SK-N-SH (cell line): ENCODE measurements around the gene HSPA1A. TPM values are rescaled to one million over a fixed set of nuclear protein-coding genes. Genes with fewer than 3 reads are reported as not detected.

Source experiments
- CTCF ChIA-PET: fragments of 300-600, 350-600 bp; formaldehyde crosslinking; extraction: SDS; loops from one replicate; lab custom pipeline; 2021; lab: Yijun Ruan, JAX
- POLR2A ChIA-PET: fragments of 350-600 bp; sonication (Branson Sonifier 250); formaldehyde crosslinking; extraction: SDS; loops from one replicate; lab custom pipeline; 2020; ENCODE audit warnings: antibody characterized with exemption, inconsistent platforms; lab: Yijun Ruan, JAX
- DNase-seq: peaks from one replicate; pipeline ENCODE4 v3.0.0; 2012
- H2AFZ ChIP-seq: fragments of 200-600 bp; sonication (generic); 2 replicates; pipeline ENCODE4 v1.8.1; 2016; ENCODE audit warnings: antibody characterized with exemption, mild to moderate bottlenecking, low read depth
- H3F3A ChIP-seq: fragments of 200-600 bp; sonication (generic); replicated peaks from 2 replicates; pipeline ENCODE3; 2016; ENCODE audit warnings: antibody characterized with exemption, mild to moderate bottlenecking; ENCODE audit not compliant: insufficient read depth
- H3K27ac ChIP-seq, 2 experiments: fragments of 200-500 bp in 1 of 2; fragments of 200-600 bp in 1 of 2; sonication (Bioruptor generic) in 1 of 2; sonication (generic), shearing (Covaris generic) in 1 of 2; 2 replicates each; pipeline versions ENCODE4 v1.5.1 to v1.6.1; 2014 to 2016; ENCODE audit warnings: low read depth in 2 of 2, inconsistent platforms in 1 of 2, low read length in 1 of 2, mild to moderate bottlenecking in 1 of 2, mixed read lengths in 1 of 2
- H3K27me3 ChIP-seq: fragments of 200-600 bp; sonication (generic), shearing (Covaris generic); 2 replicates; pipeline ENCODE4 v1.6.1; 2016; ENCODE audit warnings: mixed run types; ENCODE audit not compliant: insufficient read depth
- H3K36me3 ChIP-seq, 2 experiments: fragments of 200-500 bp in 1 of 2; fragments of 200-600 bp in 1 of 2; sonication (Bioruptor generic) in 1 of 2; sonication (generic) in 1 of 2; replicated peaks in 1 of 2; 2 replicates each; pipeline versions ENCODE3 to v1.5.1; 2014 to 2016; ENCODE audit warnings: low read length in 1 of 2, mild to moderate bottlenecking in 1 of 2; ENCODE audit not compliant: insufficient read depth in 2 of 2, control insufficient read depth in 1 of 2
- H3K4me1 ChIP-seq, 2 experiments: fragments of 200-500 bp in 1 of 2; fragments of 200-600 bp in 1 of 2; sonication (Bioruptor generic) in 1 of 2; sonication (generic), shearing (Covaris generic) in 1 of 2; 2 replicates each; pipeline versions ENCODE4 v1.5.1 to v1.6.1; 2014 to 2016; ENCODE audit warnings: low read depth in 1 of 2, low read length in 1 of 2, mixed run types in 1 of 2; ENCODE audit not compliant: insufficient read depth in 2 of 2, control insufficient read depth in 1 of 2
- H3K4me2 ChIP-seq: fragments of 200-600 bp; sonication (generic), shearing (Covaris generic); 2 replicates; pipeline ENCODE4 v1.6.1; 2017; ENCODE audit warnings: mixed run types
- H3K4me3 ChIP-seq, 2 experiments: fragments of 200-500 bp in 1 of 2; fragments of 200-600 bp in 1 of 2; sonication (Bioruptor generic) in 1 of 2; sonication (generic), shearing (Covaris generic) in 1 of 2; 2 replicates each; pipeline versions ENCODE4 v1.5.1 to v1.8.1; 2014 to 2016; ENCODE audit warnings: low read depth in 2 of 2, inconsistent platforms in 1 of 2, low read length in 1 of 2, mild to moderate bottlenecking in 1 of 2, mixed read lengths in 1 of 2, moderate library complexity in 1 of 2
- H3K79me2 ChIP-seq: fragments of 200-600 bp; sonication (generic); 2 replicates; pipeline ENCODE4 v1.8.1; 2017; ENCODE audit warnings: mild to moderate bottlenecking; ENCODE audit not compliant: insufficient read depth
- H3K9ac ChIP-seq: fragments of 200-600 bp; sonication (generic); 2 replicates; pipeline ENCODE4 v1.6.1; 2017; ENCODE audit warnings: mixed run types
- H3K9me2 ChIP-seq: fragments of 200-600 bp; sonication (generic); 2 replicates; pipeline ENCODE4 v1.6.1; 2017; ENCODE audit warnings: mixed run types
- H3K9me3 ChIP-seq: fragments of 200-600 bp; sonication (generic); 2 replicates; pipeline ENCODE4 v1.6.1; 2017; ENCODE audit warnings: mixed run types, mild to moderate bottlenecking, moderate library complexity
- H4K20me1 ChIP-seq: fragments of 200-600 bp; sonication (generic); 2 replicates; pipeline ENCODE4 v1.6.1; 2017; ENCODE audit warnings: mild to moderate bottlenecking, mixed run types; ENCODE audit not compliant: insufficient read depth
- EZH2phosphoT487 ChIP-seq: fragments of 200-600 bp; sonication (generic); IDR thresholded peaks from 2 replicates; pipeline ENCODE4 v1.6.1; 2017; ENCODE audit warnings: low read depth, mixed run types, mild to moderate bottlenecking, antibody characterized with exemption, moderate library complexity, borderline replicate concordance
- GABPA ChIP-seq: IDR thresholded peaks from 2 replicates; pipeline ENCODE4 v1.4.0; 2012; ENCODE audit warnings: low read depth, mild to moderate bottlenecking
- GATA2 ChIP-seq: sonication (generic); formaldehyde crosslinking; IDR thresholded peaks from 2 replicates; pipeline ENCODE4 v1.5.0; 2020; ENCODE audit warnings: mild to moderate bottlenecking, missing genetic modification reagents
- IRF3 ChIP-seq: fragments of 150-350 bp; IDR thresholded peaks from 2 replicates; pipeline ENCODE4 v1.6.1; 2016; ENCODE audit warnings: mild to moderate bottlenecking, low read depth, low read length
- JUND ChIP-seq: IDR thresholded peaks from 2 replicates; pipeline ENCODE4 v1.4.0; 2012
- NFIC ChIP-seq: IDR thresholded peaks from 2 replicates; pipeline ENCODE4 v1.4.0; 2012; ENCODE audit warnings: borderline replicate concordance
- REST ChIP-seq: IDR thresholded peaks from 2 replicates; pipeline ENCODE4 v1.6.1; 2012; ENCODE audit warnings: mild to moderate bottlenecking, low read depth, low read length, moderate library complexity
- RXRA ChIP-seq: IDR thresholded peaks from 2 replicates; pipeline ENCODE4 v1.4.0; 2012; ENCODE audit warnings: low read depth, mild to moderate bottlenecking, borderline replicate concordance
- SIN3A ChIP-seq: IDR thresholded peaks from 2 replicates; pipeline ENCODE4 v1.6.1; 2012; ENCODE audit warnings: low read depth, mild to moderate bottlenecking, low read length, moderate library complexity, borderline replicate concordance
- TCF12 ChIP-seq: IDR thresholded peaks from 2 replicates; pipeline ENCODE4 v1.4.0; 2012
- ZBTB33 ChIP-seq: IDR thresholded peaks from 2 replicates; pipeline ENCODE4 v1.4.0; 2012; ENCODE audit warnings: low read depth, borderline replicate concordance
- WGBS: methylation state at CpG from one replicate; pipeline ENCODE4 v1.1.6; 2017; ENCODE audit warnings: low lambda C conversion rate; 5-methylcytosine and 5-hydroxymethylcytosine counted together
- polyA plus RNA-seq, 3 experiments: library from polyadenylated mRNA; depleted of rRNA; stranded (reverse); fragments of >200 nt; gene quantifications; 2 replicates each; pipeline ENCODE4 v1.2.3, GENCODE V29; 2012

The HSPA1A gene
- polyA plus RNA-seq, 1 of the 3 experiments (the other 2 are of a cell fraction): 119 TPM

- peaks cover 0 to 6% of the 10 kb centered on the region in 2 experiments for H3K36me3 ChIP-seq
- peaks cover 11% of the 10 kb centered on the region for H3F3A ChIP-seq
- peaks cover 5% of the 10 kb centered on the region in 2 experiments; a peak in 2 of 4 replicates for H3K4me1 ChIP-seq
- ChIA-PET CTCF (interaction anchor here (1.4 to 4.4 kb wide), 6 partner anchors 8 to 76 kb away, joined by 5 to 37 read pairs (median 7); partner anchors contain the start of genes DDAH2, MSH5 and VARS1), POLR2A (interaction anchor here (1.0 to 2.3 kb wide), 8 partner anchors 8 to 142 kb away, joined by 3 to 24 read pairs (median 6); partner anchors contain the start of genes DDAH2, GPANK1, HSPA1A and HSPA1L)
- peak overlapping the region; percentile 64 to 73 for H3K4me3 ChIP-seq
- H4K20me1 ChIP-seq: no peaks in the 10 kb centered on the region
- 13% methylated on average over 7 of the region's 7 CpGs for WGBS
- peaks cover 47% of the 10 kb centered on the region for H3K79me2 ChIP-seq
- H3K27ac ChIP-seq: peak overlapping the region; percentile 79 to 80
- TF ChIP-seq SIN3A: no peak
- TF ChIP-seq REST: no peak
- TF ChIP-seq ZBTB33: no peak
- no peak for TF ChIP-seq JUND
- TF ChIP-seq EZH2phosphoT487: no peak
- TF ChIP-seq GATA2 (CRISPR knock-in tag): no peak
- no peak for TF ChIP-seq NFIC
- TF ChIP-seq GABPA: no peak
- no peak for TF ChIP-seq TCF12
- no peak for TF ChIP-seq RXRA
- TF ChIP-seq IRF3: no peak
- H2AFZ ChIP-seq: peak overlapping the region; percentile 83
- no peaks in the 10 kb centered on the region for H3K27me3 ChIP-seq
- H3K4me2 ChIP-seq: peak overlapping the region; percentile 72
- peak overlapping the region; percentile 77 for H3K9ac ChIP-seq
- no peaks in the 10 kb centered on the region for H3K9me3 ChIP-seq
- H3K9me2 ChIP-seq: no peaks in the 10 kb centered on the region
- DNase-seq: no peak
Measured at GRCh38 chr6:31805939-31806469, 9.3 kb upstream of the HSPA1A start.
